Body of pancreas (tissue), 4 donors: ENCODE measurements around the gene CAPN10. TPM values are rescaled to one million over a fixed set of nuclear protein-coding genes. Genes with fewer than 3 reads are reported as not detected.
A peak's percentile ranks its signal among the peaks of the same experiment; 100 is the strongest.

Source experiments
- ATAC-seq: fragments of 150-250 bp; one replicate; pipeline ENCODE4 v1.9.1; 2016
- DNase-seq, 4 donors: peaks; one replicate each; pipeline ENCODE4 v3.0.0-alpha.2; 2019
- H3K27ac ChIP-seq, 4 donors: fragments of 200-600 bp; sonication (generic); 1 replicate in 3 of 4; 2 replicates in 1 of 4; pipeline versions ENCODE4 v1.5.1 to v1.6.1; 2016 to 2019; ENCODE audit warnings: mild to moderate bottlenecking in 1 of 4, mixed read lengths in 1 of 4, moderate library complexity in 1 of 4
- H3K27me3 ChIP-seq, 2 donors: fragments of 200-600 bp; sonication (generic); one replicate each; pipeline ENCODE4 v1.6.0; 2016; ENCODE audit warnings: mild to moderate bottlenecking in 1 of 2
- H3K36me3 ChIP-seq, 2 donors: fragments of 200-600 bp; sonication (generic); replicated peaks in 1 of 2; 2 replicates each; pipeline ENCODE4 v1.5.1; 2016; ENCODE audit warnings: low read depth in 2 of 2; ENCODE audit not compliant: insufficient read depth in 1 of 2
- H3K4me1 ChIP-seq: fragments of 200-600 bp; sonication (generic); one replicate; pipeline ENCODE4 v1.6.0; 2016
- H3K4me3 ChIP-seq, 2 donors: fragments of 200-600 bp; sonication (generic); 1 replicate in 1 of 2; 2 replicates in 1 of 2; pipeline ENCODE4 v1.5.1; 2016 to 2019
- H3K9me3 ChIP-seq, 3 donors: fragments of 200-600 bp; sonication (generic); 1 replicate in 2 of 3; 2 replicates in 1 of 3; pipeline ENCODE4 v1.5.1; 2016
- POLR2A ChIP-seq, 3 donors: fragments of 450-650 bp; IDR thresholded peaks; one replicate each; pipeline ENCODE4 v1.6.1; 2016; ENCODE audit warnings: antibody characterized with exemption in 3 of 3, mild to moderate bottlenecking in 2 of 3
- WGBS, 2 donors: methylation state at CpG; one replicate each; pipeline ENCODE4 v1.1.5; 2017; 5-methylcytosine and 5-hydroxymethylcytosine counted together
- intact Hi-C: fragments of 100-400 bp; cut with DNase I; formaldehyde crosslinking; loops from one replicate; pipeline ENCODE4 v1.15.1; 2023
- total RNA-seq, 2 donors: library from RNA; depleted of rRNA; stranded (reverse); fragments of >200 nt; gene quantifications; one replicate each; pipeline ENCODE4 v1.1.0, GENCODE V29; 2016
- TF ChIP-seq, protein P1 (sequence below), 7 experiments: fragments of 450-650 bp in 4 of 7; fragments of 200-600 bp in 3 of 7; sonication (generic) in 3 of 7; IDR thresholded peaks; one replicate each; pipeline ENCODE4 v1.5.1; 2016 to 2019; ENCODE audit warnings: antibody characterized with exemption in 7 of 7

The CAPN10 gene
- total RNA-seq, 2 donors from 2014 or later: 16.3 to 34.3 TPM

DNA sequence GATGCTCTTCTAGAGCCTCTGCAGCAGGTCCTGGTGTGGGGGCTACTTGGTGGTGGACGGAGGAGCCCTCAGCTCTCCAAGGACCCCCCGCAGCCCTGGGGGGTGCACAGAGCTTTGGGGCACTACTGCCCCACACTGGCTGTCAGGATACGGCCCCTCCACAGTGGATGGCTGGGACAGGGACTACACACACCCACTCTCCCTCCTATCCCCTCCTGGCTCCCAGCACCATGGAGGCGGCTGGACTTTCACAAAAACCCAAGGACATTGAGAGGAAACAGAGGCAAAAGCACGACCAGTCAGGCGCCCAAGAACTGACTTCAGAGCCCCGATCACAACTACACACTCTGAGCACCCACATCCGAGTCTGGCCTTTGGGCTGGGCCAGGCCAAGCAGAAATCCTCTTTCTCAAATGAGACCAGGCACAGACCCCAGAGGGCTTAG, 51.4 kb downstream of the CAPN10 start:
- no peak for TF ChIP-seq POLR2A (IDR thresholded peaks at IDR 0.05)
- TF ChIP-seq, protein P1, sequence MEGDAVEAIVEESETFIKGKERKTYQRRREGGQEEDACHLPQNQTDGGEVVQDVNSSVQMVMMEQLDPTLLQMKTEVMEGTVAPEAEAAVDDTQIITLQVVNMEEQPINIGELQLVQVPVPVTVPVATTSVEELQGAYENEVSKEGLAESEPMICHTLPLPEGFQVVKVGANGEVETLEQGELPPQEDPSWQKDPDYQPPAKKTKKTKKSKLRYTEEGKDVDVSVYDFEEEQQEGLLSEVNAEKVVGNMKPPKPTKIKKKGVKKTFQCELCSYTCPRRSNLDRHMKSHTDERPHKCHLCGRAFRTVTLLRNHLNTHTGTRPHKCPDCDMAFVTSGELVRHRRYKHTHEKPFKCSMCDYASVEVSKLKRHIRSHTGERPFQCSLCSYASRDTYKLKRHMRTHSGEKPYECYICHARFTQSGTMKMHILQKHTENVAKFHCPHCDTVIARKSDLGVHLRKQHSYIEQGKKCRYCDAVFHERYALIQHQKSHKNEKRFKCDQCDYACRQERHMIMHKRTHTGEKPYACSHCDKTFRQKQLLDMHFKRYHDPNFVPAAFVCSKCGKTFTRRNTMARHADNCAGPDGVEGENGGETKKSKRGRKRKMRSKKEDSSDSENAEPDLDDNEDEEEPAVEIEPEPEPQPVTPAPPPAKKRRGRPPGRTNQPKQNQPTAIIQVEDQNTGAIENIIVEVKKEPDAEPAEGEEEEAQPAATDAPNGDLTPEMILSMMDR (IDR thresholded peaks at IDR 0.05): no peak
- Histone ChIP-seq H3K36me3 (no peaks in the 10 kb centered on the region), H3K27ac (no peak overlapping the region), H3K4me1 (no peaks in the 10 kb centered on the region), H3K4me3 (no peak overlapping the region), H3K27me3 (no peaks in the 10 kb centered on the region), H3K9me3 (no peaks in the 10 kb centered on the region)
- ATAC-seq (no peak), DNase-seq (no peak)
- WGBS, 2 donors: 61 to 80% methylated on average over 1 to 8 of the region's 8 CpGs
- intact Hi-C loops: no loop called here

DNA sequence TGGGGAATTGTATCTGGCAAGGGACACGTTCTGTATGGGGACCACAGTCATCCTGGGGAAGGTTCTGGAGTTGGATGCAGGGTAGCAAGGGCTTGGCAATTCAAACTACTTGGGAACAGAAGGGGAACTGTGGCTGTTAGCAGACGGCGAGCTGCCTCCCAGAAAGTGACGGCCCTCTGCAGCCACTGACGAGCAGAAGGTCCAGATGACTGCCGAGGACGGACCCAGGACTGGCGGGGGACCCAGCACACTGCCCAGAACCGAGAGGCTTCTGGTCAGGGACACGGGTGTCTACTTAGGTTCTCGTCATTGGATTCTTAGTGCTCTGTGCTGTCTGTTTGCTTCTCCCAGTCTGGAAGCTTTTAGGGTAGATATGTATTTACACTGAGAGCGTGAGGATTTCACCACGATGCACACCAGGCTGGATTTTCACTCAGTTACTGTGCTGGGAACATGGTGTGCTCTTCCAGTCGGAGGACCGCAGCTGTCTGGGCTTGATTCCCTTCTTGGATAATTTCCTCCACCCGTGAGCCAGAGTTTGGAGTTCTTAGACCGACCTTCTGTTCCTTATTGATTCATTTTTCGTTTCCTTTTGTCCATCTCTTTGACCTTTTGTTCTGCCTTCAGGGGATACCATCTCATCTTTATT, 52.1 kb downstream of the CAPN10 start:
- Histone ChIP-seq H3K27ac (no peak overlapping the region), H3K36me3 (no peaks in the 10 kb centered on the region), H3K4me1 (no peaks in the 10 kb centered on the region), H3K27me3 (no peaks in the 10 kb centered on the region), H3K9me3 (no peaks in the 10 kb centered on the region), H3K4me3 (no peak overlapping the region)
- DNase-seq (peak in 2 of 4 donors; percentile 7 to 27), ATAC-seq (no peak)
- 43 to 57% methylated on average over 8 to 18 of the region's 18 CpGs for WGBS, 2 donors
- intact Hi-C loops: no loop called here
- no peak for TF ChIP-seq POLR2A (IDR thresholded peaks at IDR 0.05)
- TF ChIP-seq, protein P1 (IDR thresholded peaks at IDR 0.05): no peak

DNA sequence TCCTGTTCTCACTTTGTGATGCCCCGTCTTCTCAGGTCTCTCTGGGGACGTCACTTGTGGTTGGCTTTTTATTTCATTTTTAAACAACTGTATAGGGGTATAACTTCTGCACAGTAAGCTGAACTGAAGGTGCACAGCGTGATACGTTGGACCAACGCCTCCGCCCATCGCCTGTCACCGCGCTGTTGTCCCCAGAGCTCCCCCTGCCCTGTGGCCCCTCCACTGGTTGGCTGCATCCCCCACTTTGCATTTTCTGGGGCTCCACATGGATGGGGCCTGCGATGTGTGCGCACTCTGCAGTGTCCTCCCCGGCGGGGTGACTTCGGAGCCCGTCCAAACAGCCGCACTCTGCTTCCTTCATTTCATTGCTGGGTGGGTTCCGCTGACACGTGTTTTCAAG, 53.0 kb downstream of the CAPN10 start:
- no peak for TF ChIP-seq POLR2A (IDR thresholded peaks at IDR 0.05)
- TF ChIP-seq, protein P1 (IDR thresholded peaks at IDR 0.05): no peak
- 80 to 84% methylated on average over 18 of the region's 18 CpGs for WGBS, 2 donors
- DNase-seq: no peak
- no peaks in the 10 kb centered on the region for H3K9me3 ChIP-seq
- ATAC-seq: no peak
- H3K4me3 ChIP-seq: no peak overlapping the region
- no peaks in the 10 kb centered on the region for H3K36me3 ChIP-seq
- H3K4me1 ChIP-seq: no peaks in the 10 kb centered on the region
- H3K27ac ChIP-seq: no peak overlapping the region
- H3K27me3 ChIP-seq: no peaks in the 10 kb centered on the region
- intact Hi-C loops: no loop called here

DNA sequence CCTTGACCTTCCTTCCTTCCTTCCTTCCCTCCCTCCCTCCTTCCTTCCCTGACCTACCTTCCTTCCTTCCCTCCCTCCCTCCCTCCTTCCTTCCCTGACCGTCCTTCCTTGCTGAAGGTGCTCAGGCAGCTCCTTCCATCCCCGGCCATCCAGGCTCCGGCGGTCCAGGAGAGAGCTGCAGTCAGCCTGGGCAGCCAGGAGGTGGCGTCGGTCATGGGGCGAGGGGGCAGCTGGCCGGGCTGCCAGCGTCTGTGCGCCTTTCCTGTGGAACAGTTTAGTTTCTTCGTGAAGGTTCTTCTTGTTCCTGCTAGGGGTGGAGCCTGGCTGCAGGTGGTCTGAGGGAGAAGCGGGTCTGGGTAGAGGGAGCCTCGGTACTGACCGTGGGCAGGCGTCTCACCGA, 54.4 kb downstream of the CAPN10 start:
- TF ChIP-seq, protein P1 (IDR thresholded peaks at IDR 0.05): peak; percentile 43 to 78 (median 59)
- no peak for TF ChIP-seq POLR2A (IDR thresholded peaks at IDR 0.05)
- DNase-seq: peak; percentile 56 to 76 (median 70)
- no peaks in the 10 kb centered on the region for H3K27me3 ChIP-seq
- intact Hi-C loops: no loop called here
- WGBS, 2 donors: 0 to 18% methylated on average over 1 to 15 of the region's 16 CpGs
- no peaks in the 10 kb centered on the region for H3K36me3 ChIP-seq
- no peaks in the 10 kb centered on the region for H3K4me1 ChIP-seq
- no peak overlapping the region for H3K4me3 ChIP-seq
- ATAC-seq: peak; percentile 78
- no peaks in the 10 kb centered on the region for H3K9me3 ChIP-seq
- no peak overlapping the region for H3K27ac ChIP-seq
